GM18867 (cell line): Measurements from ENCODE around the gene ATRN.

Source experiments
- ATAC-seq: cut with Tn5 transposase; IDR thresholded peaks from one replicate; pipeline ENCODE4 v1.9.1; 2021; ENCODE audit warnings: mild to moderate bottlenecking, moderate library complexity; ENCODE audit not compliant: unreplicated experiment

Gene ATRN

GRCh38 chr20:3654326-3655130 is 183.7 kb downstream of the ATRN start:
- ATAC-seq = no peak

DNA sequence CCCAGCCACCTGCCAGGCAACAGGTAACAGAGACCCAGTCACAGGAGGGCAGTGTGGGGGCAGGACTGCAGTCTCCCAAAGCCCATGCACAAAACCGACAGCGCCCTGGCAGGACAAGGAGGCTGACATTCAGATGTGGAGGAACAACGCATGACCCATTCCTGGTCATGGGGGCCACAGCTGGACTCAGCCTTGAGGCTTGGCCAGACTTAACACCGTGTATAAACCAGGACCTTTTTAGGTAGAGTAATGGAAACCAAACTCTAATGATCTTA is 184.2 kb downstream of the ATRN start:
- ATAC-seq = no peak

DNA sequence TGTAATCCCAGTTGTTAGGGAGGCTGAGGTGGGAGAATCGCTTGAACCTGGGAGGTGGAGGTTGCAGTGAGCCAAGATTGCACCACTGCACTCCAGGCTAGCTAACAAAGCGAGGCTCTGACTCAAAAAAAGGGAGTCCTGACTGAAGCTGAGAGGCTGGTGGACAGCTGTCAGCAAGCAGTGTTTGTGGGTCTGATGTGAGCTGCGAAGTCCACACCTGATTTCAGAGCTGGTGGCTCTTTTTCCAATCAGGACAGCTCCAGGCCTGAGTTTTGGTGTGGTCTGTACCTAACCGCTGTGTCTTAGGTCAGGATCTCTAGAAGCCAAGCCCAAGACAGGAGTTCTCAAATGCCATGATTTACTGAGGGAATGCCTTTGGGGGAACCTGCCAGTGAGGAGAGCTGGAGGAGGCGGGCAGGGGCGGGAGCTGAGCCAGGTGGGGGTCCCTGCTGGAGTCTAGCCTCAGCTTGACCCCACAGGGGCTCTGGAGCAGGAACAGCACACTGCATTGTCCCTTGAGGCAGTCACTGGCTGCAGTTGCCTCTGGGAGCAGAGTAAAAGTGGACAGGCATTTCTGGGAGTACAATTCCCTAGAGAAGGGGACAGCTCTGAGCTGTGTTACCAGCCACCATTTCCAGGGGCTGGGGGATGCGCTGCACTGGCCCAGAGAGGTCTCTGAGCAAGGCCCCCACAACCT is 187.3 kb downstream of the ATRN start:
- ATAC-seq = no peak

GRCh38 chr20:3658716-3659491 is 188.1 kb downstream of the ATRN start:
- ATAC-seq = peak; percentile 93

DNA sequence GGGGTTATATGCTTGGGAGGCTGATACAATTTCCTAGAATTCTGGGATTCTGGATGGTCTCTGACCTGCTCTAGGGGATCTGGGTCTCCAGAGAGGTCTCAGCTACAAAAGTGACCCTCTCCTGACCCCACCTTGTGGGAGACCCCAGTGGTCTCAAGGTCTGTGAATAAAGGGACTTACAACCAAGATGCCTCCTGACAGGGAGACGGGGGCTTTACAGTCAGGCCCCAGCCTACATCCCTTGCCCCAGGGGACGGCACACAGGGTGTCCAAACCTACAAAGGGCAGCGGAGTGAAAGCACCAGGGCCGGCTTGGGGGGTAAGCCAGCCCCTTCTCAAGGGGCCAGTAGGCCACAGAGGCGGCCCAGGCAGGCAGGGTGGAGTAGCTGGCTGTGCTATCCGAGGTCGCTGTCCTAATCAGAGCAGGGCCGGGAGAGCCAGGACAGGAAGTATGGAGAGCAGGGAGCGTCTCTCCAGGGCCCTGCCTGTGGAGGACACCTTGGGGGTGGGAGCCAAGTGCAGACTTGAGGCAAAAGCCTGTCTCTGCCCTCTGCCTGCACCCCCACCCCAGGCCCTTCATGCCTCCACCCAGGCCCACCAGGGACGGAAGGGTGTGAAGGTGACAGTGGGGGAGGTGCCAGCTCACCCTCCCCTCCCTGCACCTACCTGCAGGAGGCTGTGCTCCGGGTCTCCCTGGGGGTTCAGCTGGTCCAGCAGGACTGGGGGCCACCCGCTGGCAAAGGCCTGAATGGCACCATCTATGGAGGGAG is 188.9 kb downstream of the ATRN start:
- no peak for ATAC-seq

- no peak for ATAC-seq
Observed at GRCh38 chr20:3660262-3661059, 189.6 kb downstream of the ATRN start.

GRCh38 chr20:3661060-3661813 is 190.4 kb downstream of the ATRN start:
- ATAC-seq = no peak

DNA sequence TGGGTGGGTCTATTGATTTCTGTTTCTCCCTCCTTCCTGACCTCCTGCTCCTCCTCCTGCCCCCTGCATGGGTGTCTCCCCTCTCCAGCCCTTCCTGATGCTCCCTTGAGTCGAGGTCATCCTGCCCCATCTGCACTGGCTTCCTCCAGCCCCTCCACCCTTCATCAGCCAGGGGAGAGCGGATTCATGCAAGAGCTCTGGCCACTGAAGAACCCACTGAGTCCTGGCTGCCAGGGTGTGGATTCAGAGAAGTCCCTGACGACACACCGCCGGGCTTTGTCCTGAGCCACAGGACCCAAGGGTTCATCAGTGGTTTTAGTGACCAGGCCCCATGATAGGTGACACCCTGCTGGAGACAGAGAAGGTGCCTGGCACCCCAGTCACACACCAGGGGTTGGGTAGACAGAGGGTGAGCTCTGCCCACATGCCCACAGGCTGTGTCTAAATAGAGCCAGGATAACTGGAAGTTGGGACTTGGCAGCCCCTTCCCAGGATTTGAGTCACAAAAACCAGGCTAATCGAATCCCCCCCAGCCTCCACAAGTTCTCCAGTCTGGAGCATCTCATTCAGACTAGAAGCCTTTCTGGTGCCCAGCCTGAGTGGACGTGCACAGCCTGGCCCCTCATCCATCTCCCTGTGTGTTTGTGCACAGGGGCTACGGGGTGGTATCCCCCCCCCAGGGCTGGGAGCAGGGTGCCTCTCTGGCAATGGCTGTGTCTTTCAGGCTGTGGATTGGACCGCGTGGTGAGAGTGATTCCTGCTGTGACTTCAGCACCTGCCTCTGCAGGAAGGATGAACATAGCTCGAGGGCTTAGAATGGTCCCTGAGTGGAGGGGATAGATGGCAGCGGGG is 191.2 kb downstream of the ATRN start:
- no peak for ATAC-seq

DNA sequence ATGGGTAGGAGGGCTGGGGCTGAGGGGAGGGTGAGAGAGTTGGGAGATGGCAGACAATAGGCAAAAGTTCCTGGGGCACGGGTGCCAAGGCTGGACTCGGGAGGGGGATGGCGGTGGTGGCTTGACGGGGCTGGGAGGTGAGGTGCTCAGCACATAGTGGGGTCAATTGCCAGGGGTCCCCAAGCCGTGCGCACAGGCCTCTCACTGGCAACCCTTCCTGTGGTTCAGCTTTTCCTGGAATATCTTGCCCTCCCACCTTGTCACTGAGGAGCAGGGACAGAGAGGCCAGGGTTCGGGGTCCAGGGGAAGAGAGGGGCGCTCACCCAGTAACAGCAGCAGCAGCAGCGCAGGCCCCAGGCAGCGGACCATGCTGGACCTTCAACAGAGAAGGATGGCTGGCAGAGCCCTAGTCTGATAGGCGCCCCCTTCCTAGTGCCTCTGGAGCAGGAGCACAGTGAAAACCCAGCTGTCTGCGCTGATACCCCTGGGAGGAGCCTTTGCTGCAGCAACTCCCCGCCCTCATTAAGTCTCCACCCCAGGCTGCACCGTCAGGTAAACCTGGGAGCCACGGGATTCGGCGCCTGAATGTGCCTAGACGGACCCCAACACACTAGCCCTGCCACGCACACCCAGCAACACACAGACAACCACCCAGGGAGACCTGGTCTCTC is 192.3 kb downstream of the ATRN start, which contains the start of gene GFRA4:
Gene GFRA4, minus strand, starts transcription at position 369 of the 671 bp plus-strand sequence. Its CDS starts 0 bp downstream, at position 369.
- no peak for ATAC-seq

GRCh38 chr20:3663858-3664257 is 193.0 kb downstream of the ATRN start:
- ATAC-seq = no peak

GRCh38 chr20:3667434-3668037 is 196.7 kb downstream of the ATRN start:
- no peak for ATAC-seq

GRCh38 chr20:3669710-3670367 is 199.0 kb downstream of the ATRN start:
- no peak for ATAC-seq

DNA sequence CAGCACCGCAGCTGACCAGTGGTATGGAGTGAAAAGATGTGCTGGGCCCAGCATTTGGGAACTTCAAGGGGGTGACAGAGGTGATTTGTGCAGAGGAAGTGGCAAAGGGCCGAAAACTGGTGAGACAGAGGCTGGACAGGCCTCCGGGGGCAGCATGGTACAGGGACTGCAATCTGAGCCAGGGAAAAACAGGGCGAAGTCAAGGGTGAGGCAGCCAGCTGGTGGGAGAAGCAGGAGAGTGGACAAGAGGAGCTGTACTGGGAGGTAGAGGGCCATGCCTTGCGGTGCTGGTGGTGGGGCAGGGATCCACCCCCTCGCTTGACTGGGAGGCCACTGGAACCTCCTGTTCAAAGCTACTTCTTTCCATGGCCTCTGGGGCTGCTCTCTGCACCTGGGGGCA is 199.7 kb downstream of the ATRN start:
- ATAC-seq = no peak

GRCh38 chr20:3670945-3671344 is 200.1 kb downstream of the ATRN start:
- no peak for ATAC-seq

DNA sequence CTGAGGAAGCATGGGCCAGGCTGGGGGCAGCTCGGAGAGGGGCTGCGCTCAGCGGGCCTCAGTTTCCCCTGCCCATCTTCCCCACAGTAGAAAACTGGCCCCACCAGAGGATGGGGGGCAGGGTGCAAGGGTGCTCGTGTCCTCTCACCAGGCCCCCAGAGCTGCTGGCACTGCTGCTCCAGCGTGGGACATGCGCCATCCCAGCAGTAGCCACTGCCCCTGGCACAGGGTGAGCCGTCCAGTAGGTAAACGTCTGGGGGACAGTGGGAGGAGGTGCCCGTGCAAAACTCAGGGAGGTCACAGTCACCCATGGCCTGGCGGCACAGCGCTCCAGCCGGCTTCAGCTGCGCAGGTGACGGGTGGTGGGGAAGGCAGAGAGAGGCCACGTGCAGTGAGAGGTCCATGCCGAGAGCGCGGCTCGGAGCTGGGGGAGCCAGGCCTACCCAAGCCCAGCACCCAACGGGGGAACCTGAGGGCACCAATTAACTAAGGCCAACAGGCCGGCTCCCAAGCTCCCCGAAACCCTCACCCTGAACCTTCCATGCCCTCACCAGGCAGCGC is 201.2 kb downstream of the ATRN start:
- no peak for ATAC-seq

GRCh38 chr20:3672547-3673171 is 201.8 kb downstream of the ATRN start:
- ATAC-seq = no peak
